ENCODE results near the gene DAB2. TPM values are rescaled to one million over a fixed set of nuclear protein-coding genes. Genes with fewer than 3 reads are reported as not detected.
A peak's percentile ranks its signal among the peaks of the same experiment; 100 is the strongest.

DAB2 gene
- total RNA-seq, 1 experiment from 2014 or later: 5.5 TPM

DNA sequence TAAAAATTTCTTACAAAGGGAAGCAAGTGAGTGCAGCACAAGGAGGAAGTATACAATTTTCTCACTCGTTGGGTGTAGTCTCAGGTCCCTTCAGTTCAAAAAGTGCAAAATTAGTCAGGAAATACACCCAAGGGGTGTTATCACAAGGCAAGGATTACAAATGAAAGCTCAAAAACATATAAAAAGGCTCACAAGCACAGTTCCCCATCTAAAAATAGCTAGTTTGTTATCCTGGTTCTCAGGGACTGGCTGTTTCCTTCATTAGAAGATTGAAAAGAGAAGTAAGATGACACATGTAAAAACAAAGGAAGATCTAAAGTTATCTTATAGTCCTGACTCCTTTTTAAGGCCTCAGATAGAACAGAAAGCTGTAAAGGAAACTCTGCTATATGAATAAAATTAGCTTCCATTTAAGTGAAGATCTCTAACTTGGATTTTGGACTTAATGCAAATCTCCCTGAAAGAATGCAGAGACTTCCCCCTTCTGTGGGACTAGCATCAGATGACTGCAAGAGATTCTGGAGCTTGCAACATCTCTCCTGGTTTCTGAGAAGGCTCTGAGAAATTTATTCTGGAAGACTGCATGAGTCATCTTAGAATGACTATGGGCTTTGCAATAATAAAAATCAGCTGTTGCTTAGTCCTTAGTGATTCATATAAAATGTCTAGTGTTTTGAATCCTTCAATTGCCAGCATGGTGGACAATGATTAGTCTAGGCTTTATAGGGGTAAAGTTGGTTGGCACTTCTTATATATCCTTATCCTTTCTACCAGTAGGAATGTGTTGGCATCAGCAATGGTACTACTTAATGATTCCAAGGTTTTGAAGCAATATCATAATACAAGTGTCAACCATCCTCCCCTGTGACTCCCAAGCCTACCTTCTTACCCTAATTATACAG, 25.4 kb downstream of the DAB2 start (continued):
- TF ChIP-seq REST (IDR thresholded peaks at IDR 0.05; ENCODE audit: low read depth) (no peak), TCF7L2 (IDR thresholded peaks at IDR 0.05; ENCODE audit: borderline replicate concordance, extremely low read depth, insufficient read depth, insufficient read length) (no peak), CEBPB (IDR thresholded peaks at IDR 0.05; ENCODE audit: low read depth) (peak; percentile 89), EZH2phosphoT487 (IDR thresholded peaks at IDR 0.05; ENCODE audit: borderline replicate concordance) (no peak), POLR2AphosphoS5 (IDR thresholded peaks at IDR 0.05; ENCODE audit: low read depth, low read length) (no peak), YY1 (IDR thresholded peaks at IDR 0.05; ENCODE audit: extremely low read depth, insufficient replicate concordance, low read depth, low read length) (no peak), JUND (IDR thresholded peaks at IDR 0.05) (peak; percentile 77), MAX (IDR thresholded peaks at IDR 0.05) (0 out of 2 replicates have a peak, but pooled peaks have one; percentile 27), ZBTB33 (IDR thresholded peaks at IDR 0.05; ENCODE audit: extremely low read depth, insufficient replicate concordance, low read length) (no peak)

All from HCT116 (cell line).